HG02840 (cell line): ENCODE data around the gene NPHP4.

Experiments used
- ATAC-seq: cut with Tn5 transposase; IDR thresholded peaks from one replicate; pipeline ENCODE4 v1.9.1; 2021; ENCODE audit warnings: mild to moderate bottlenecking, moderate library complexity, moderate number of reproducible peaks; ENCODE audit not compliant: unreplicated experiment, low FRiP score

Gene NPHP4

DNA sequence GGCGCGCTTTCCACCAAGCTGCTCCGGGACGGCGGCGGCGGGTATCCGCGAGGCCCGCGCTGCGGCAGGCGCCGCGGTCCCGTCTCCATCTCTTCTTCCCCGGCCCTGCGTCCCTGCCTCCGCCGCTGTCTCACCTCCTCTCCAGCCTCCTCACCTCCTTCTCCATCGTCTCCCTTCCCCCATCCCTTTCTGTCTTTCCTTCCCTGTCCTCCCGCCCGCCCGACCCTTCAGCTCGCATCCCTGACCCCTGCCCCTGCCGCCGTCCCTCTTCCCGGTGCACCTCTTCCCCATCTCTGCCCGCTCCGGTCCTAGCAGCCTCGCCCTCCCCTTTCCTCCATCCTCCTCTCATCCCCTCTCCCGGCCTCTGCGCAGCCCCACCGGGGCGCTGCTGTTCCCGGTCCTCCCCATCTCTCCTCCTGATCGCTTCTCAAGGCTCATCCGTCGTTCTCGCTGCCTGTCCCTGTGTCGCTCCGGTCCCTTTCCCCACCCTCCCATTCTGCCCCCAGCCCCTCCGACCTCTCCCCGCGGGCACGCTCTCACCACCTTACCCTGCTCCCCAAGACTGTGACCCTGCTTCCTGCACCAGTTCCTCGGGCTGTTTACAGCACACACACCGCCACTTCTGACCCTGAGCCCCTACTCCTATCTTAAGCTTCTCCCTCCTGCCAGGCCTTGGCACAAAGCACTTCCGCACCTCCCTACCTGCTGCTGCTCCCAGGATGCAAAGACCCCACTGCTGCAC, 760 bp upstream of the NPHP4 start:
- no peak for ATAC-seq

DNA sequence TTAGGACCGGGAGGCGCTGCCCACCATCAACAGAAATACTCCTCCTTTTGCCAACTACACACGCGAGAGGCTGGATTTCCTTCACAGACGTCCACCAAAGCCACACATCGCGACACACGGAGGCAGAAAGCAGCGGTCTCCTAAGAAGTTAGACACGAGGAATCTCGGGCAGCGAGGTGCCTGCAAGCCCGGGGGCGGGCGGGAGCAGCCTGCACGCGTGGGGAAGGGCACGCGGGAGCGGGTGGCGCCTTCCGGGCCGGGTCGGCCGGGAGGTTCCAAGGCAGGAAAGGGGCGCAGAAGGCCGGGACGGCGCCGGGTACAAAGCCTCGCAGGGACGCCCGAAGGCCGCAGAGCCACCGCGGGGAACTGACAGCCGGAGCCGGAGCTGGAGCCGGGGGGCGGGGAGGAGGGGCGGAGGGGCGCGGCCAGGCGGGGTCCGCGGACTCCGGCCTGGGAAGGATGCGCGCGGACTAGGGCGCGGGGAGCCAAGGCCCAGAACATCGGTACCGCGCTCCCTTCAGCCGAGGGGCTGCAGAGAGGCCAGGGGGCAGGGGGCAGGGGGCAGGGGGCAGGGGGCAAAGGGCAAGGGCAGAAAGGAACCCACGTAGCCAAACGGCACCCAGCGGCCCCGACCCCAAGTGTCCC, 722 bp downstream of the NPHP4 start:
- peak; percentile 27 for ATAC-seq

DNA sequence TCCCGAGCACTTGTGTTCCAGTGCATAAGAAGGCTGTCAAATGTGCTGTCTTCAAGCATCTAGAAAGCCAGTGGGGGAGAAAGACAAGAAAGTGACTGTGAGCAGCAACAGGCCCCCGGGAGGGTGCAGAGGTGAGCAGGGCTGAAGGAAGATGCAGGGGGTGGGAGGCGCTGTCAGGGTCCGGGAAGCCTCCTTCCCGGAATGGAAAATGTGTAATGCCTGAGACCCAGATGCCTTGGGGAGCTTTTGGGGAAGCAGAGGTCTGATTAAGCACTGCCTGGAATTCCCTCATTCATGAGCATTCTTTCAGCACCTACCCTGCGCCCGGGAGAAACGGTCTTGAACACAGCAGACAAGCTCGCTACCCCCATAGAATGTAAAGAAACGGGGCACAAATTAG, 1.3 kb downstream of the NPHP4 start:
- ATAC-seq: no peak

DNA sequence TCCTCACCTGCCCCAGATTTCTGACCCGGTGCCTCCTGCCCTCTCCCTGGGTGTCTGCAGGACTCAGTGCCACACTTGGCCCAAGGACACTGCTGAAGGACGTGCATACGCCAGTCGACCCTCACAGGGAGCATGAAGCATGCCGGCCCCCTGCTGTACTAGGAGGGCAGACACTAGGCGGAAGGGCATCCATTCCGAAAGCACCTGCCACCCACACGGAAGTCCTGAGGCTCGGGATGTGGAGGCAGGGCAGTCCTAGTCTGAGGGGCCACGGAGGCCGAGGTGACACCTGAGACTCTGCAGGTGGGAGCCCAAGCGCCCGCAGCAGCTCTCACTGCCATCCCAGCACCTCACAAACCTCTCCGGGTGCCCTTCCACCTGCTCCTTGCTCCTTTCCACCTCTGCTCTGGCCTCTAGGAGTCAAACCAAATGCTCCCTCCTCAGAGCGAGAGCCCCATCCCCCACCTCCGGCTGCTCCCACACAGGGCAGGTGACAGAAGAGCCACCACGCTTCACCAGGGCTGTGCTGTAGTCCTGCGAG, 2.4 kb downstream of the NPHP4 start:
- ATAC-seq: no peak

DNA sequence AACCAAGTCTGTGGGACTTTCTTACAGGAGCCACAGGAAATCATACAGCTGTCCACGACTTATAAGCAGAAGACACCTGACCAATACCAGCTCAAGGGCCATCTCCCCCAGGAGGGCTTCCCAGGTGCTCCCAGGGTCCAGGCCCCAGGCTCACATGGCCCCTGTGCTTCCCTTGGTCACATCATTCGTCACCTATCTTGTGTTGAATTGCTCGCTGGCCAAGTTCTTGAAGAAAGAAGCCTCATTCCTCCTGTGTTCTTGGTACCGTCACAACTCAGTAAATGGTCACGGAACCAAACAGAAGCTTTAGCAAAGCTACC, 3.0 kb downstream of the NPHP4 start:
- no peak for ATAC-seq

DNA sequence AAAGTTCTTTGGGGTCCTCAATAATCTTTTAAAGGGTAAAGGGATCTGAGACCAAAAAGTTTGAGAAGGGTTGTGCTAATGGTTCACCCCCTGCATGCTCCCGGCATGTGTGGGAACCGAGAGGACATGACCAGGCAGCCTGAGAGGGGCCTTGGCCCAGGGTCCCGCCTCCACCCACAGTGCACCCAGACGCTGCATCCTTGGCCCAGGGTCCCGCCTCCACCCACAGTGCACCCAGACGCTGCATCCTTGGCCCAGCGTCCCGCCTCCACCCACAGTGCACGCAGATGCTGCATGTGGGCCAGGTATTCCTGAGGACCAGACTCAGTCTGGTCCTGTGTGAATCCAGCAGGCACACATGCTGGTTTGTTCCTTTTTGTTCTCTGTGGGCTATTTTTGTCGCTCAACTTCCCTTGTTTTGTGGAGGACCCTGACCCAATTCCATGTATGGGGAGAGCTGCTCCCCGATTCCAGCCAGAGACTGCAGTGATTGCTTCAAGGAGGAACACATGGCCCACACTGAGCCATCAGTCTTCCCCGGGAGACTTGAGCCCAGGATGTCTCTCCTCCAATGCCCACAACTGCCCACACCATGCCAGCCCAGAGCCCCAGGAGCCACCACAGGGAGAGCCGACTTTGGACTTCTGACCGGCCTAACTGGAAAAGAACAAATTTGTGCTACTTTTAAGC, 3.5 kb downstream of the NPHP4 start:
- ATAC-seq: no peak

DNA sequence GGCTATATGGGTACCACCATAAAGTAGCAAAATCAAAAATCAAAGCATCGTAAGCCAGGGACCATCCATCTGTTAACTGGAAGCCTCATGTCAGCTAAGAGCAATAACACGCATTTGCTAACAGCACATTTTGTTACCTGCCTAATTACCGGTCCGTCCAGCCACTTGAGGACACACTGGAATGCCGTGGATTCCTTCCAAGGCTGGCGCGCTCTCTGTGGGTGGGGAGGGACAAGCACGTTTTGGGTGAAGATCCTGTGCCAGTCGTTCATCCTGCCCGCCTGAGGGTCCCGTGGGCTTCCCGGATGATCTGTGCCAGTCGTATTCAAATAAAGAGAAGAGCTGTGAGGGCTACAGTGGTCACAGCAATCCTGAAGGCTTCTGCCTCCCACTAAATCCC, 6.2 kb downstream of the NPHP4 start:
- ATAC-seq: no peak

DNA sequence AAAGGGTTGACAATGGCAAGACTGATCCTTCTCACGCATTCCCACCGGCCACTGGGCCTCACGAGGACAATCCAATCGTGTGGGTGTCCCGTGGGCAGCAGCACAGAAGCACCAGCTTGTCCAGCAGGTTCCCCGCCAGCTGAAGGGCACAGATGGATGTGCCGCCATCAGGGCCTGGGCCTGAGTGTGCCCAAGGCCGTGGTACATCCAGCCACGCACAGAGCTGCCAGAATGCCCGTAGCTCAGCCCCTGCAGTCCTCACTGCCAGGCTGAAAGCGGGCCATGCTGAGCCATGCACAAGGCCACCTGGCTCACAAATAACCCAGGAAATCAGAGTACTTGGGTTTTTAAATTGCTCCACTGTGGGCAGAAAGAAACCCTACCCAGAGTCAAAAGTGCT, 7.0 kb downstream of the NPHP4 start:
- ATAC-seq: no peak

DNA sequence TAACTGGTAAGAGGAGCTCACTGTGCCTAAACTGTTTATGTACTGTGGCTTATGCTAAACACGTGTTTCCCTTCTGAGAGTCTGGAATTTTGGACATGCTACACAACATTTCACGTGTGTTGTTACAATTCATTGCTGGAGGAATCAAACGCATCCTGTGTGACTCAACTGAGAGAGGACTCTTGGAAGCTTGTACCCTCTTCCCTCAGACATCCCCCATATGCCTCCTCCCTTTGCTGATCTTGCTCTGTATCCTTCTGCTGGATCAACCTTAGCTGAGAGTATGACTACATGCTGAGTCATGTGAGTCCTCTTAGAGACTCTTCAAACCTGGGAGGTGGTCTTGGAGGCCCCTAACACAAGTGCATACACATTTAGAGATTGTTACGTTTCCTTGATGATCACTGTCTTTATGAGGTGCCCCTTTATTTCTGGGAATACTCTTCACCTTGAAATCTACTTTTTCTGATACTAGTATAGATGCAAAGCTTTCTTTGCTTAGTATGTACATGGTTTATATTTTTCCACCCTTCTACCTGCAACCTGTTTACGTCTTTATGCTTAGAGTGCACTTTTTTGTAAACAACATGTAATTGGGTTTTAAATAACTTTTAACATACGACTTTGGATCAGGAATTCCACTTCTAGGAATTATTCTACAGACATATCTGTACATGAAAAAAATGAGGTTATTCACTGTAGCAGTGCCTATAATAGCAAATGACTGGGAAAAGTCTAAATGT, 8.7 kb downstream of the NPHP4 start:
- ATAC-seq: no peak

DNA sequence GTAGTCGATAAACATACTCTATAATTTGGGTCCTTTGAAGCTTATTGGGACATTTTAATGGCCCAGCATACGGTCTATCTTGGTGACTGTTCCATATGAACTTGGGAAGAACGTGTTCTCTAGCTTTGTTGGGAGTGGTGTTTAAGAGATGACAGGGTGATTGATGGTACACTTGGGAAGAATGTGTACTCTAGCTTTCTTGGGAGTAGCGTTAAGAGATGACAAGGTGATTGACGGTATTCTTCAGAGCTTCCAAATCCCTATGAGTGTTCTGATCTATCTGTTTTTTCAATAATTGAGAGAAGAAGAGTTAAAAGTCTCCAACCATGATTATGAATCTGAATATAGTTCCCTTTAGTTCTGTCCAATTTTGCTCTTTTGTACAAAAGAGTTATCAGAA, 9.4 kb downstream of the NPHP4 start:
- no peak for ATAC-seq

DNA sequence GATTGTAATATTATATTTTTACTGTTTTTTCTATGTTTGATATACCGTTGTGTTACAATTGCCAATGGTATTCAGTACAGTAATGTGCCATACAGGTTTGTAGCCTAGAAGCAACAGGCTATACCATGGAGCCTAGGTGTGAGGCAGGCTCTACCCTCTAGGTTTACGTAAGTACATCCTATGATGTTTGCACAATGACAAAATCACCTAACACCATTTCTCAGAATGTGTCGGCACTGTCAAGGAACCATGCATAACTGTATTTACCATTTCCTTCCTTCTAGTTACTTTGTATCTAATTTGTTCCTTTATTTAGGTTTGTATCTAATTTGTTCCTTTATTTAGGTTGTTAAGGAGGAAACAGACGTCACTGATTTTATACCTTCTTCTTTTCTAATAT, 9.9 kb downstream of the NPHP4 start:
- no peak for ATAC-seq

DNA sequence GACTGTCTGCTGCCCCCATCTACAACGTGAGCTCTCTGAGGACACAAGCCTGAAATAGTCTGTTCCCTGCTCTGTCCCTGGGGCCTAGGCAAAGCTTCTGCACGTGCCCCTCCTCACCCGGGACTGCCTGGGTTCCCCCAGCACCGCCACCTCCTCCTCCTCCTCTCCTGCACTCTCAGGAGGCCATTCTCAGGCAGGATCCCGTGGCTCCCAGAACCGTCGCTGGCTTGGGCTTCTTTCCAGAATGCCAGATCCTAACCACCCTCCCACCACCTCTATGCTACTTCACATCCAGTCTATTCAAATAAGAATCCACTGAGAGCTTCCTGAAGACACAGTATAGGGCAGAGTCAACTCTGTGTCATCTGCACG, 11.2 kb downstream of the NPHP4 start:
- no peak for ATAC-seq

DNA sequence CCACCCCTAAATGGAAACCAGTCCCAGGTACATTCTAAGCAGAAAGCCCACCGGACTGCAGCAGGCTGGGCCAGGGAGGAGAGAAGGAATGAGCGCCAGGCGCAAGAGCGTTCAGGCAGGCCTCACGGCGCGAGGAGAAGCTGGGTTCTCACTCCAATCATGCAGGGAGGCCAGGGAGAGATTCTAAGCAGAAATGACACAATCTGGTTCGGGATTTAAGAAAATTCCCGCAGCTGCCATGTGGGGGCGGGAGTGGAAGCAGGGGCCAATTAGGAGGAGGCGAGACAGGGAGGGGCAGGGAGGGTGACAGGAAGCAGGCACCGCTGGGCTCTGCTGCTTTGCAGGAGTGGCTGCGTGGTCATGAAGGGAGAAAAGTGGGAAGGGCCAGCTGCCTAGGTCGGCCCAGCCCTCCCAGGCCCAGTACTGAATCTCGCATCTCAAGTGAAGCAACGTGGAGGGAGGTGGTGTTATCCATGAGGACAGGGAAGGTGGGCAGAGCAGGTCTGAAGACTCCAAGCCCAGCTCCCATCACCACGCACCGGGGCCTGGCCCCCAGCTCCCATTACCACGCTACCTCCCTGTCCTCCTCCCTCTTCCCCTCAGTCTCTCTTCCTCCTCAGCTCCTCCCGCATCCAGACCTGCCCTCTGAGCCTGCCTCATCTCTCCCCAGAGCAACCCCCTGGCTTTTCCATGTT, 11.8 kb downstream of the NPHP4 start:
- no peak for ATAC-seq

DNA sequence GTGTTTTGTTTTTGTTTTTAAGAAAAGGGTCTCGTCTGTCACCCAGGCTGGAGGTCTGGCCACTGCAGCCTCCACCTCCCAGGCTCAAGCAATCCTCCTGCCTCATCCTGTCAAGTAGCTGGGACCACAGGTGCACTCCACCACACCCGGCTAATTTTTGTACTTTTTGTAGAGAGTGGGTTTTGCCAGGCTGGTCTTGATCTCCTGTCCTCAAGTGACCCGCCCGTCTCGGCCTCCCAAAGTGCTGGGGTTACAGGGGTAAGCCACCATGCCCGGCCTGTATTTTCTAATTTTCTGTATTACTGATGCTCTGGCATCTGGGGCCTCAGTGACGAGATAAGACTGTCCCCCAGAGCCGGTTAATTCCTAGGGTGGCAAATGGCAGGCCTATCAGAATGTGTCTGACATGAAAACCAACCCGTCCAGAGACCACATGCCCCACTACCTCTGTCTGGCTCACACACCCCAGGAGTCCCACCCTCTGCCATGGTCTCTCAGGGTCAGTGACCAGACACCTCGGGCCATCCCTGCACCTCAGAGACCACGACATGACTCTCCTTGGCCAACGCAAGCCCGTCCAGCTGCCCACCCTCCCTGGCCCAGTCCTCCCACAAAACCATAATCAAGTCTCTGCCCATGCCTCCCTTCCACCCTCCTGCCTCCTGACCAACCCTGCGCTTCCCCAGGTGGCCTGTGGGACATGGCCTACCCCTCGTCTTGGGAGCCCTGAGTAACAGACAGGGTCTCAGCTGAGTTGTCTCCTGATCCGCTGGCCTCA, 12.5 kb downstream of the NPHP4 start:
- no peak for ATAC-seq

DNA sequence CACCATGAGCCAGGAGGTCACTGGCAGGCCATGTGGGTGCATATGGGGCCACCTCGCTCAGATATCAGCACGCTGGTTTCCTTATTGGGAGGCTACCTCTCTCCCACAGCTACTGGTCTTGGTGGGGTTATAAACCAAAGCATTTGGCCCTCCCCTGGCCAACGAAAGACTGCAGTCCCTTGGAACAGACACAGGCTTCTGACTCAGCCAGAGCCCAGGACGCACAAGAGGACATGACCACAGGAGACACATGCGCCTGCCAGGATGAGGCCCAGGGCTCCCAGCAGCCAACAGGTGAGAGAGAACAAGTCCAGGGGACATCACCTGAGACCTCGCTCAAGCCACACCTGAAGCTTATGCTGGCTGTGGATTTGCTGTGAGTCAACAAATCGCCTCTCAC, 13.8 kb downstream of the NPHP4 start:
- no peak for ATAC-seq

DNA sequence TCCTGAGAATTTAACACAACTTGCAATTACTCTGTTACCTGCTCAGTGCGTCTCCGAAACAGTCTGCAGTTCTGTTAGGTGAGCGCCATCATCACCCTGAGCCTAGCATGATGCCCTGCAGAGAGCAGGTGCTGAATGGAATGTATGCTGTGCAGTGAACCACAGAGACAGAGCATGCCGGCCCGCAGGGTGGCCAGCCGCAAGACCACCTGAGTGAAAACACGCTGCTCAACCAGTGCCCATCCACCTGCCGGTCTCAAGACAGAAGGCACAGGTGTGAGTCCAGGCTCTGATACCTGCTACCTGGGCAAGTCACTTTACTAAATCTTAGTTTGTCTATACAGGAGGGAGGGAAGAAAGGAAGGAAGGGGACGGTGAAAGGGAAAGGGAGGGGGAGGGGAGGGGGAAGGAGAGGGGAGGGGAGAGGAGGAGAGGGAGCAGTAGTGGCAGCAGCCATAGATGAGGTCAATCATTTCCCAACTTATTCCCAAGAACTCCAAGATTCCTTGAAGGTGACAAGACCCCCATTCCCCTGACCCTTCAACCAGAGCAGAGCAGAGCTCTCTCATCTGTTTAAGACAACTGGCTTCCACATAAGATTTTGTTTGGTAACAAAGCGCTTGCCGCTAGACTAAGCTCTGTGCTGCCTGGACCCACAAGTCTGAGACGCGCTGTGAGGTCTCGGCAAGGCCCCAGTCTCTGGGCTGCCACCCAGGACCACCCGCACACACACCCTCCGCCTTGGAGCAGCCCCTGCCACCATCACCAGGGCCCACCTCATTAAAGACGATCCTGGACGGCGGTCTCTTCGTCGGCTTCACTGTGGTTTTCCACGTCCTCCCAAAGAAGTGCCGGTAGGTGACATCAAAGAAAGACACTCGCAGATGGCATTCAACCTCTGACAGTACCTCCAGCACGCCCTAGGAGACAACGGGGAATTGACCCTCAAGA, 14.5 kb downstream of the NPHP4 start:
- no peak for ATAC-seq

DNA sequence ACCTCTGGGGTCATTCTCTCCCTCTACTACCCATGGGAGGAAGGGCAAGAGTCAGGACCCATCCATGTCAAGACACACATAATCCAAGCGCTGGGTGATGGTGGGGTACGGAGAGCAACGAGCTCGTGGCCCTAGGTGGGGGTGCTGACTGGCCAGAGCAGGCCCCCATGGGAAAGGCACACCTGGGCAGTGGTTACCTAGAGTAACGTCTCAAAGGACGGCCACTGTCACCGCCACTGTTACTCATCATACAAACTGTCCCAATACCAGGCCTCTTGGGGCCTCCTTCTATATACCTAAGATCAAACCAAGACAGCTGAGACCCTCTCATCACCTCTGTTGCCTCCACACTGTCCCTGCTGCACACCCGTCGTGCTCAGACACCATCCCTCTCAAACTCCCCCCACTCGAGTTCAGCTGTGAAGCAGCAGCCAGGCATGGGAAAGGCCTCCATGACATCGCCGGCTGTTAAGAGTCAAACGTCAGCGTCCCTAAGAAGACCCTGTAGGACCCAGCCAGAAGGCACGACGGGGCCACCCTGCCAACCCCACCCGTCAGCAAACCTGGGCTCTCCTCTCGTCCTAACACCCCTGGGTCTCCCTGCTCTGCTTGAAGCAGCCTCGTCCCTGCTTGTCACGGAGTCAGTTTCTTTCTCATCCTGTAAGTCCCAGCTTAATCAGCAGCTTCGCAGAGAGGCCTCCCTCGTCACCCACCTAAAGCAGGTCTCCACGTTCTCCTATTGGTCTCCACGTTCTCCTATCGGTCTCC, 15.3 kb downstream of the NPHP4 start:
- no peak for ATAC-seq

DNA sequence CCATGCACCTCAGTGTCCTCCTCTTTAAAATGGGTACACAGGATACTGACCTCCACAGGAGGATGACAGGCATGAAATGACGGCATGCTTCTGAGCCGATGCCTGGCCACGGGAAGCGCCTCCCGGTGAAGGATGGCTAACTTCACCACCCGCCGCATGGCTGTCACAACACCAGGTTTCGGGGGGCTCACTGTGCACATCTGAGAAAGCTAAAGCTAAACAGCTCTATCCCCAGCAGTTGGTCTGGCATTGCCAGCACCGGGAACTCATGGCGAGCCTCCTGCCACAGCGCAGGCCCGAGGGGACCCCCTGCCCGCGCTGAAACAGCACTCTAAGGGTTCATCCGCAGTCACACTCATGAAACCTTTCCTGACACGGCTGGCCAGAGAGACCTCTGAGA, 16.0 kb downstream of the NPHP4 start:
- ATAC-seq: no peak
